Sigmoid colon (tissue), 4 donors: ENCODE data around the gene TIMELESS.

Source experiments
- CTCF ChIP-seq, 4 experiments: fragments of 450-650 bp in 3 of 4; fragments of 200-600 bp in 1 of 4; IDR thresholded peaks; one replicate each; pipeline ENCODE4 v1.5.1; 2016 to 2019; ENCODE audit warnings: antibody characterized with exemption in 4 of 4, mild to moderate bottlenecking in 3 of 4, moderate library complexity in 2 of 4
- EP300 ChIP-seq, 4 donors: sonication (generic); formaldehyde crosslinking; IDR thresholded peaks; one replicate each; pipeline ENCODE4 v1.6.1; 2017; ENCODE audit warnings: antibody characterized with exemption in 4 of 4
- POLR2A ChIP-seq, 2 donors: fragments of 450-650 bp; IDR thresholded peaks; one replicate each; pipeline ENCODE4 v1.6.1; 2016; ENCODE audit warnings: antibody characterized with exemption in 2 of 2, mild to moderate bottlenecking in 2 of 2, moderate library complexity in 2 of 2
- POLR2AphosphoS5 ChIP-seq, 4 donors: sonication (generic); formaldehyde crosslinking; IDR thresholded peaks; one replicate each; pipeline ENCODE4 v1.6.1; 2017; ENCODE audit warnings: antibody characterized with exemption in 4 of 4

- TF ChIP-seq EP300 (IDR thresholded peaks at IDR 0.05), result no peak
- no peak for TF ChIP-seq CTCF (IDR thresholded peaks at IDR 0.05)
- no peak for TF ChIP-seq POLR2AphosphoS5 (IDR thresholded peaks at IDR 0.05)
- no peak for TF ChIP-seq POLR2A (IDR thresholded peaks at IDR 0.05)
Observed at GRCh38 chr12:56389412-56389811, 59.8 kb downstream of the TIMELESS start.
